ENCODE results near the gene NOX5. TPM values are rescaled to one million over a fixed set of nuclear protein-coding genes. Genes with fewer than 3 reads are reported as not detected.
"Not testable (repeated sequence)": the region's sequence is repeated elsewhere in the genome, so short reads cannot be mapped to it uniquely, and the experiment has no call there.

Gene NOX5
- total RNA-seq, 1 donor from 2014 or later: not detected

- TF ChIP-seq CTCF (IDR thresholded peaks at IDR 0.05; ENCODE audit: unreplicated experiment): no peak
- no peak for DNase-seq (ENCODE audit: low spot score, unreplicated experiment)
Observed at GRCh38 chr15:69061414-69061842, 46.9 kb downstream of the NOX5 start.

GRCh38 chr15:69064649-69065048, 50.2 kb downstream of the NOX5 start:
- peak; percentile 14 for TF ChIP-seq CTCF (IDR thresholded peaks at IDR 0.05; ENCODE audit: unreplicated experiment)
- Mint-ChIP-seq H3K9me3 (ENCODE audit: low read depth) (no peaks in the 10 kb centered on the region), H3K27me3 (peaks cover 16% of the 10 kb centered on the region), H3K4me1 (ENCODE audit: low read depth) (no peaks in the 10 kb centered on the region), H3K36me3 (ENCODE audit: insufficient read depth) (no peaks in the 10 kb centered on the region), H3K27ac (no peak overlapping the region), H3K4me3 (ENCODE audit: low read depth) (no peak overlapping the region)
- no peak for DNase-seq (ENCODE audit: low spot score, unreplicated experiment)

More at GRCh38 chr15:69061414-69061842, 46.9 kb downstream of the NOX5 start:
- peaks cover 1% of the 10 kb centered on the region for H3K4me1 Mint-ChIP-seq (ENCODE audit: low read depth)
- H3K27ac Mint-ChIP-seq: no peak overlapping the region
- H3K4me3 Mint-ChIP-seq (ENCODE audit: low read depth): no peak overlapping the region
- H3K27me3 Mint-ChIP-seq: peaks cover 36% of the 10 kb centered on the region
- no peaks in the 10 kb centered on the region for H3K9me3 Mint-ChIP-seq (ENCODE audit: low read depth)
- H3K36me3 Mint-ChIP-seq (ENCODE audit: insufficient read depth): no peaks in the 10 kb centered on the region

GRCh38 chr15:69066007-69066995, 51.8 kb downstream of the NOX5 start:
- no peak for TF ChIP-seq CTCF (IDR thresholded peaks at IDR 0.05; ENCODE audit: unreplicated experiment)
- H3K9me3 Mint-ChIP-seq (ENCODE audit: low read depth): no peaks in the 10 kb centered on the region
- no peaks in the 10 kb centered on the region for H3K36me3 Mint-ChIP-seq (ENCODE audit: insufficient read depth)
- peaks cover 23% of the 10 kb centered on the region for H3K27me3 Mint-ChIP-seq
- no peaks in the 10 kb centered on the region for H3K4me1 Mint-ChIP-seq (ENCODE audit: low read depth)
- no peak overlapping the region for H3K27ac Mint-ChIP-seq
- H3K4me3 Mint-ChIP-seq (ENCODE audit: low read depth): no peak overlapping the region
- DNase-seq (ENCODE audit: low spot score, unreplicated experiment): no peak

GRCh38 chr15:69067296-69067695, 52.8 kb downstream of the NOX5 start:
- no peaks in the 10 kb centered on the region for H3K36me3 Mint-ChIP-seq (ENCODE audit: insufficient read depth)
- no peak for DNase-seq (ENCODE audit: low spot score, unreplicated experiment)
- TF ChIP-seq CTCF (IDR thresholded peaks at IDR 0.05; ENCODE audit: unreplicated experiment): no peak
- peaks cover 30% of the 10 kb centered on the region for H3K27me3 Mint-ChIP-seq
- H3K9me3 Mint-ChIP-seq (ENCODE audit: low read depth): no peaks in the 10 kb centered on the region
- no peaks in the 10 kb centered on the region for H3K4me1 Mint-ChIP-seq (ENCODE audit: low read depth)
- no peak overlapping the region for H3K4me3 Mint-ChIP-seq (ENCODE audit: low read depth)
- no peak overlapping the region for H3K27ac Mint-ChIP-seq

GRCh38 chr15:69068157-69068556, 53.7 kb downstream of the NOX5 start:
- Mint-ChIP-seq H3K4me3 (ENCODE audit: low read depth) (no peak overlapping the region), H3K36me3 (ENCODE audit: insufficient read depth) (no peaks in the 10 kb centered on the region), H3K4me1 (ENCODE audit: low read depth) (no peaks in the 10 kb centered on the region), H3K27me3 (peaks cover 29% of the 10 kb centered on the region), H3K9me3 (ENCODE audit: low read depth) (no peaks in the 10 kb centered on the region), H3K27ac (no peak overlapping the region)
- no peak for TF ChIP-seq CTCF (IDR thresholded peaks at IDR 0.05; ENCODE audit: unreplicated experiment)
- no peak for DNase-seq (ENCODE audit: low spot score, unreplicated experiment)

- DNase-seq (ENCODE audit: low spot score, unreplicated experiment); H3K4me1 Mint-ChIP-seq (ENCODE audit: low read depth); H3K4me3 Mint-ChIP-seq (ENCODE audit: low read depth); H3K36me3 Mint-ChIP-seq (ENCODE audit: insufficient read depth); H3K27ac Mint-ChIP-seq; H3K9me3 Mint-ChIP-seq (ENCODE audit: low read depth): not testable (repeated sequence)
- H3K27me3 Mint-ChIP-seq: peaks cover 34% of the 10 kb centered on the region
Observed at GRCh38 chr15:69069290-69069689, 54.8 kb downstream of the NOX5 start.
